Transverse colon (tissue), 3 donors: ENCODE measurements around the gene PIK3C2A.
"Not testable (repeated sequence)": the region's sequence is repeated elsewhere in the genome, so short reads cannot be mapped to it uniquely, and the experiment has no call there.

Experiments
- CTCF ChIP-seq, 5 experiments: fragments of 200-600 bp in 3 of 5; fragments of 450-650 bp in 2 of 5; sonication (generic) in 3 of 5; IDR thresholded peaks; 1 replicate in 2 of 5; 2 replicates in 3 of 5; pipeline ENCODE4 v1.5.1; 2016 to 2017; ENCODE audit warnings: antibody characterized with exemption in 5 of 5, inconsistent platforms in 3 of 5, mild to moderate bottlenecking in 2 of 5, moderate library complexity in 1 of 5
- EP300 ChIP-seq: sonication (generic); formaldehyde crosslinking; IDR thresholded peaks from one replicate; pipeline ENCODE4 v1.6.1; 2017; ENCODE audit warnings: antibody characterized with exemption, low read depth
- POLR2A ChIP-seq: fragments of 450-650 bp; IDR thresholded peaks from one replicate; pipeline ENCODE4 v1.6.1; 2016; ENCODE audit warnings: antibody characterized with exemption, mild to moderate bottlenecking, moderate library complexity

GRCh38 chr11:17239927-17240326, 32.1 kb upstream of the PIK3C2A start:
- not testable (repeated sequence) for TF ChIP-seq CTCF (IDR thresholded peaks at IDR 0.05); POLR2A; EP300
